NK-92 treated with Interleukin-12 subunit alpha and Interleukin-12 subunit beta, amount 100 ng/mL, for 24 hours (cell line): ENCODE data around the gene KCNAB1.

ENCODE experiments used
- DNase-seq: peaks from one replicate; lab custom pipeline; 2025; lab: John Stamatoyannopoulos, UW

The KCNAB1 gene

GRCh38 chr3:156455839-156456238, 335.5 kb downstream of the KCNAB1 start:
- no peak for DNase-seq

- no peak for DNase-seq
These were observed 336.4 kb downstream of the KCNAB1 start for GRCh38 chr3:156456771-156457224.

DNA sequence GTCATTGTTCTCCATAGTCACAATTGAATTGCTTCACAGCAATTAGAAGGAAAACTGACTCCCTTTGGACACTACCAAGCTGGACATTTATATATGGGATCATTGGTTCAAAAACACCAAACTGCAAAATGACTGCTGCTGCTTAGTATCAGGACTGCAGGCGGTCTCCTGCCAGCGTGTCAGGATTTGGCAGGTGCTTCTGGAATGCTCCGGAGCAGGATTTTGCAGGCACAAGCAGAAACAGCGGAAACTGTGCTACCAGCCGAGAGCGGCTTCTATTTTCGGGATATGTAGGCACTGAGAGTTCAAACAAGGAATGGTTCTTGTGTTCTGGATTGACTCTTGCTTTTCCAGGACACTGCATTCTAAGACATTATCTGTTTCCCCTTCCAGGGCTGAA, 339.1 kb downstream of the KCNAB1 start:
- no peak for DNase-seq

- DNase-seq: no peak
These were observed 339.8 kb downstream of the KCNAB1 start for GRCh38 chr3:156460206-156460611.

DNA sequence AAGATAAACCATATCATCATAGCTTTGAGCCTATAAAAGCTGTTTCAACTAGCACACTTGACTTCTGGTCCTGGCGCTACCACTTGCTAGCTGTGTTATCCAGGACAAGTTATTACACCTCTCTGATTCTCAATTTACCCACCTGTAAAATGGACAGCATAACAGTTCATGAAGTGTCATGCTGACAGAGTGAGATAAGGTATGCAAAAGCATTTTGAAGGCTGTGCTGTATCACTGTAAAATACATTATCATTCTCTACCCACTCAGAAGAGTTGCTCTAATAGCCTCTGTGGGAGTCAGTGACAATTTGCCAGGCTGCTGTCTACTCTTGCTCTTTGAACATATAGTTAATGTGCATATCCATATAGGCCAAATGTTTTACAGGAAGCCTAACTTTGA, 341.5 kb downstream of the KCNAB1 start:
- DNase-seq: no peak

- DNase-seq: no peak
These were observed 342.7 kb downstream of the KCNAB1 start for GRCh38 chr3:156463123-156463522.

GRCh38 chr3:156465194-156465593, 344.8 kb downstream of the KCNAB1 start:
- no peak for DNase-seq

DNA sequence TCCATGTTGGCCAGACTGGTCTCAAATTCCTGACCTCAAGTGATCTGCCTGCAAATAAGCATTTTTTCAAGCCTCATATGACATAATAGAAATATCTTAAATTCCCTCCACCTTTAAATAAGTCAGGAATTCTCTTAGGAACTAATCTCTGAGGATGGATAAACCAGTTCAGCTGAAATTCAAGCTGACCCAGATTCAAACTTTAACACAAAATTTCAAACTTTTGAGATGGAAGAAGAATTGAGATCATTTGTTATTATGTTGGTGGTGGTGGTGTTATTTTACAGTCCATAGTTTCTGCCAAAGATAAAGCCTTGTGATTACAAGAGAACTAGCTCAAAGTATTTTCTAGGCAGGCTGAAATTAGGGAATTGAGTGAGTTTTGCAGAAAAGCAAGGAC, 349.1 kb downstream of the KCNAB1 start:
- no peak for DNase-seq

DNA sequence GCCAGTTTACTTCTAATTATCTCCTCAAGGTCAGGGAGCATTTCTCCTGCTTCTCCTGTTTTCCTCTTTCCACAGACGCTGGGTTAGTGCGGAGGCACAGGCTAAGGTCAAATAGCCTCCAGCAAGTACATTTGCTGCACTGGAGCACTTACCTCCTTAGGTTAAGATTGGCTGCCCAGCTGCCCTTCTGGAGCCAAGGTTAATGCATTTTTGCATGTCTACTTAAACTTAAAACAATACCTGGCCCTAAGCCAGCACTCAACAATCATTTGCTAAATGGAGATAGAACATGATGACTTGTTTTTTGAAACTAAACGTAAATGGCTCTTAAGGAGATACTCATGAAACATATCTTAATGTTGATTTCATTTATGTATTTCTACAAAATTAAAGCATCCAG, 351.1 kb downstream of the KCNAB1 start:
- no peak for DNase-seq

DNA sequence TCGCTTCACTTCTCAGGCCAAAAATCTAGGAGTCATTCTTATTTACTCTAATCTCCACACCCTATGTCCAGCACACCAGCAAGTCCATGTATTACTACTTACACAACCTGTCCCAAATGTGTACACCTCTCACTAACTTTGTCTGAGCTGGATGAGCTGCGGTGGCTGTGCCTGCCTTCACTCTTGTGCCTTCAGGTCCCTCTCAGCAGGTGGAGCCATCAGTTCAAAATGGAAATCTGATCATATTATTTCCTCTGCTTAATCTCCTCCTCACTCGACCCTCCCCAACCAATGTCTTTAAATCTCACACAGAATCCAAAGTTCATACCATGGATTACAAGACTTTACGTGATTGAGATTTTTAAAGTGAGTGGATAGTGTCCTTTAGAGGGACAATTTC, 351.8 kb downstream of the KCNAB1 start:
- DNase-seq: no peak

GRCh38 chr3:156472684-156473083, 352.3 kb downstream of the KCNAB1 start:
- no peak for DNase-seq

DNA sequence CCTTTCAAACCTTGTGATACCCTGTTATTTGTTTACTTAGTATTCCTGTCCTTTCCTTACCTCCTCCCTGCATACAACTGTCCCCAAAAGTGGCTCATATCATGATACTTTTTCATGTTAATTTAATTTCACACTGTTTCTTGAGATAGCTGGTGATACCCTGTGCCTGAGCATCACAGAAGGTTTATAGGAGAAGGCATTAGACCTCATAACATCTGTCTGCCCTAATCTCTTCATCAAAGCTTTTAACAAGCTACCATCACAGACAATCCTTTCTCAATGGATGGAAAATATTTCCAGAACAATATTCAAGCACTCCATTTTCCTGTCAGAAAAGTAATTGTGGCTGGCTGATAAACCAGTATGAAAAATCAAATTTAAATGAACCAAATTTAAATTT, 353.0 kb downstream of the KCNAB1 start:
- DNase-seq: no peak

DNA sequence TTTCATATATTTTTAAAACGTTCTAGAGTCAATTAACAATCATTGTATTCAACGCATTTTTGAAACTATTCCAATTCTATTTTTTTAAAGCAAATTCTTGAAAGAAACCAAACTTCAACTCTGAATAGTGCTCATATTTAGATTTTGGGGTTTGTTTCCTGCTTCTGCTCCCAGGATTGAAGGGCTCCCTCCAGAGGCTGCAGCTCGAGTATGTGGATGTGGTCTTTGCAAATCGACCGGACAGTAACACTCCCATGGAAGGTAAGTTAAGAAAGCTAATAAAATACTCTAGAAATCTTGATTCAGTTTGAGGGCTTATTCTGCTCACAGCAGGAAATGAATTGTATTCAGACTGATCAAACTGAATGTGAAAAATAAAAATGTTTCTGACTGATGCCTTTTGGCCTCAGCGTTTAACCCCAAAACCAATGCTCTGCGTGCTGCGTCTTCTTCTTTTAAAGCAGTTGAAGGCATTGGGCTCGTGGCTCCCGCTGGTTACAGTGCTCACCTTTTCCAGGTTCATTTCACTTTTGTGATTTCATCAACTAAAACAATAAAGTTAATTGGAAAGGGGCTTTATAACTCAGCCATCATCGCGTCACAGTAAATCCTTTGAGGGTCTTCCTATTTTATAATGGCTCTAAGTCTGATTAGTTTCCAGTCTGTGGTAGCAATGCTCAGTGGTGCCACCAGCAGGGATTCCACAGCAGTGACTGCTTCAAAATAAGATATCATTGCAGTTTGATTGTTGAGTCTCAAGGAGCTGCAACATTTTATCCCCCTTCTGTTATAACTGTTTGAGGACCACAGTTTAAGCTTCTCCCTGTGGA, 354.4 kb downstream of the KCNAB1 start:
- no peak for DNase-seq

DNA sequence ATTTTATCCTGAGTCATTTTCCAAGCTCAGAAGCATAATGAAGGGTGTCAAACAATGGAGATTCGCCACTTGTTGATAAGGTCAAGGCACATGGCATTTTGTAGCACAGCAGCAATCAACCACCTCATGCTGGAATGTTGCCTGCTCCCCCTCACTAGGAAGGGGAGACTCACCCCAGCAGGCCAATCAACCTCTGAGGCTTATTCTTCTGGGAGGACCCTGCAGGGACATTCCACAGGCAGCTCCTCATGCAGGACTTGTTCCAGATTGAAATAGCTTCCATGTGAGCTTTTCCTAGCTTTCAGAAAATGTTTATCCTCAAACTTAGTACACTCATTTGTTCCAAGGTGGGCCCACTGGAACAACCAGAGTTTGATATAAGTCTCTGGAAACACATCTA, 356.9 kb downstream of the KCNAB1 start:
- DNase-seq: no peak

- no peak for DNase-seq
These were observed 358.5 kb downstream of the KCNAB1 start for GRCh38 chr3:156478891-156479290.

GRCh38 chr3:156479604-156480003, 359.2 kb downstream of the KCNAB1 start:
- no peak for DNase-seq

GRCh38 chr3:156480949-156481348, 360.6 kb downstream of the KCNAB1 start:
- DNase-seq: no peak

DNA sequence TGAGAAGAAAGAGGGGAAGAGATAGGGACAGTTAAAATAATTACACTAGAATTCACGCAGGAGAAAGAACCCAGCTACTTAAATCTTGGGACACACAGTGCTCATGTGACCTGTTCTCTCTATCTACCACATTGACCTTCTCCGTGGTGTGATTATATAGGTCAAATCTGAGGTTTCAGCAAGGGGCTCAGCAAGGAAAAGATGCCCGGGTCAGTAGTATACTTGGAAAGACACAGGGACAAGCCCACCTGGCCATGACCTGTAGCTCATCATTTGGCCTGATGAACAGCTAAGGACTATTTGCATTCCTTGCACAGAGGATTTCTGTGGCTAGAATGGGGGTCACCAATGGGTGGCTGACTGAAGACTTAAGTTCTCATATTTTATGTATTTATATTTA, 362.6 kb downstream of the KCNAB1 start:
- DNase-seq: no peak

GRCh38 chr3:156483426-156483825, 363.0 kb downstream of the KCNAB1 start:
- DNase-seq: no peak

- peak; percentile 6 for DNase-seq
These were observed 363.8 kb downstream of the KCNAB1 start for GRCh38 chr3:156483961-156484787.

- DNase-seq: no peak
These were observed 368.4 kb downstream of the KCNAB1 start for GRCh38 chr3:156488767-156489166.

- DNase-seq: no peak
These were observed 369.1 kb downstream of the KCNAB1 start for GRCh38 chr3:156489462-156489911.

GRCh38 chr3:156491192-156491591, 370.8 kb downstream of the KCNAB1 start:
- DNase-seq: no peak
